Measurements from ENCODE around the gene SLC9C1. TPM values are rescaled to one million over a fixed set of nuclear protein-coding genes. Genes with fewer than 3 reads are reported as not detected.

SLC9C1 gene
- total RNA-seq, 1 donor from 2014 or later: 0.13 TPM

- peaks cover 24% of the 10 kb centered on the region for H3K4me1 Mint-ChIP-seq (ENCODE audit: unreplicated experiment)
- no peaks in the 10 kb centered on the region for H3K36me3 Mint-ChIP-seq (ENCODE audit: low read depth, unreplicated experiment)
- H3K27ac Mint-ChIP-seq (ENCODE audit: unreplicated experiment): no peak overlapping the region
- H3K27me3 Mint-ChIP-seq (ENCODE audit: unreplicated experiment): peaks cover 2% of the 10 kb centered on the region
- no peak for DNase-seq (ENCODE audit: low spot score)
- H3K9me3 Mint-ChIP-seq (ENCODE audit: unreplicated experiment): no peaks in the 10 kb centered on the region
- H3K4me3 Mint-ChIP-seq (ENCODE audit: unreplicated experiment): no peak overlapping the region
- no peak for TF ChIP-seq CTCF (IDR thresholded peaks at IDR 0.05; ENCODE audit: unreplicated experiment)
Observed at GRCh38 chr3:112134335-112135124, 159.5 kb downstream of the SLC9C1 start.

GRCh38 chr3:112133626-112134334 is 160.2 kb downstream of the SLC9C1 start:
- no peaks in the 10 kb centered on the region for H3K36me3 Mint-ChIP-seq (ENCODE audit: low read depth, unreplicated experiment)
- no peak for DNase-seq (ENCODE audit: low spot score)
- H3K27ac Mint-ChIP-seq (ENCODE audit: unreplicated experiment): no peak overlapping the region
- no peak overlapping the region for H3K4me3 Mint-ChIP-seq (ENCODE audit: unreplicated experiment)
- TF ChIP-seq CTCF (IDR thresholded peaks at IDR 0.05; ENCODE audit: unreplicated experiment): no peak
- peaks cover 24% of the 10 kb centered on the region for H3K4me1 Mint-ChIP-seq (ENCODE audit: unreplicated experiment)
- H3K27me3 Mint-ChIP-seq (ENCODE audit: unreplicated experiment): peaks cover 2% of the 10 kb centered on the region
- no peaks in the 10 kb centered on the region for H3K9me3 Mint-ChIP-seq (ENCODE audit: unreplicated experiment)

- peaks cover 2% of the 10 kb centered on the region for H3K27me3 Mint-ChIP-seq (ENCODE audit: unreplicated experiment)
- H3K9me3 Mint-ChIP-seq (ENCODE audit: unreplicated experiment): no peaks in the 10 kb centered on the region
- TF ChIP-seq CTCF (IDR thresholded peaks at IDR 0.05; ENCODE audit: unreplicated experiment): no peak
- no peak within 1 kb of the TSS for H3K4me3 Mint-ChIP-seq (ENCODE audit: unreplicated experiment)
- DNase-seq (ENCODE audit: low spot score): no peak
- peaks cover 25% of the 10 kb centered on the region for H3K4me1 Mint-ChIP-seq (ENCODE audit: unreplicated experiment)
- no peak within 1 kb of the TSS for H3K27ac Mint-ChIP-seq (ENCODE audit: unreplicated experiment)
- H3K36me3 Mint-ChIP-seq (ENCODE audit: low read depth, unreplicated experiment): no peaks in the 10 kb centered on the region
Observed at GRCh38 chr3:112132975-112133448, 161.0 kb downstream of the SLC9C1 start, which contains the start of gene GCSAM. Gene GCSAM (minus strand): TSS chr3:112133248. CDS start chr3:112133120, 128 bp downstream.

- Mint-ChIP-seq H3K4me1 (ENCODE audit: unreplicated experiment) (peaks cover 24% of the 10 kb centered on the region), H3K36me3 (ENCODE audit: low read depth, unreplicated experiment) (no peaks in the 10 kb centered on the region), H3K27ac (ENCODE audit: unreplicated experiment) (no peak overlapping the region), H3K4me3 (ENCODE audit: unreplicated experiment) (no peak overlapping the region), H3K27me3 (ENCODE audit: unreplicated experiment) (peaks cover 2% of the 10 kb centered on the region), H3K9me3 (ENCODE audit: unreplicated experiment) (no peaks in the 10 kb centered on the region)
- TF ChIP-seq CTCF (IDR thresholded peaks at IDR 0.05; ENCODE audit: unreplicated experiment): no peak
- no peak for DNase-seq (ENCODE audit: low spot score)
Observed at GRCh38 chr3:112132554-112132953, 161.5 kb downstream of the SLC9C1 start.

GRCh38 chr3:112132088-112132487 is 161.9 kb downstream of the SLC9C1 start:
- Mint-ChIP-seq H3K27me3 (ENCODE audit: unreplicated experiment) (peaks cover 2% of the 10 kb centered on the region), H3K4me3 (ENCODE audit: unreplicated experiment) (no peak overlapping the region), H3K27ac (ENCODE audit: unreplicated experiment) (no peak overlapping the region), H3K36me3 (ENCODE audit: low read depth, unreplicated experiment) (no peaks in the 10 kb centered on the region), H3K4me1 (ENCODE audit: unreplicated experiment) (peaks cover 23% of the 10 kb centered on the region), H3K9me3 (ENCODE audit: unreplicated experiment) (no peaks in the 10 kb centered on the region)
- no peak for DNase-seq (ENCODE audit: low spot score)
- TF ChIP-seq CTCF (IDR thresholded peaks at IDR 0.05; ENCODE audit: unreplicated experiment): no peak

Measured in endothelial cell (in vitro differentiated cells).